OCI-LY7 (cell line): ENCODE measurements around the gene ANKS1A. TPM values are rescaled to one million over a fixed set of nuclear protein-coding genes. Genes with fewer than 3 reads are reported as not detected.

Experiments used
- BruUV-seq: library from RNA; stranded (reverse); fragments of 400-500 nt; replicated peaks from 2 replicates; lab custom pipeline; 2021; lab: Mats Ljungman, UMichigan
- CTCF ChIA-PET: fragments of 300-600 bp; sonication (Branson Sonifier 250); formaldehyde crosslinking; loops from one replicate; lab custom pipeline; 2022; ENCODE audit warnings: antibody characterized with exemption; ENCODE audit not compliant: unreplicated experiment; lab: Charles Lee
- POLR2A ChIA-PET: fragments of 300-600 bp; sonication (Branson Sonifier 250); formaldehyde crosslinking; loops from one replicate; lab custom pipeline; 2022; ENCODE audit warnings: antibody characterized with exemption; lab: Charles Lee
- DNase-seq: peaks from one replicate; pipeline ENCODE4 v3.0.0-alpha.2; 2015; ENCODE audit warnings: low spot score
- H2AFZ ChIP-seq: fragments of 200-600 bp; sonication (generic), shearing (Covaris generic); 2 replicates; pipeline ENCODE4 v1.6.1; 2014; ENCODE audit warnings: mild to moderate bottlenecking, antibody characterized with exemption, low read length, moderate library complexity
- H3K27ac ChIP-seq: fragments of 200-600 bp; sonication (generic); 2 replicates; pipeline ENCODE4 v1.5.1; 2014; ENCODE audit warnings: mixed run types, low read depth, mild to moderate bottlenecking, moderate library complexity, low read length, inconsistent platforms; ENCODE audit not compliant: poor library complexity, severe bottlenecking
- H3K36me3 ChIP-seq: fragments of 200-600 bp; sonication (generic); 2 replicates; pipeline ENCODE4 v1.6.1; 2014; ENCODE audit warnings: mild to moderate bottlenecking, antibody characterized with exemption, low read length, moderate library complexity, mixed read lengths; ENCODE audit not compliant: insufficient read depth
- H3K4me1 ChIP-seq: fragments of 200-600 bp; sonication (generic); 2 replicates; pipeline ENCODE4 v1.5.1; 2014; ENCODE audit warnings: mild to moderate bottlenecking, low read length; ENCODE audit not compliant: insufficient read depth, poor library complexity, severe bottlenecking
- H3K4me2 ChIP-seq: fragments of 200-600 bp; sonication (generic); 2 replicates; pipeline ENCODE4 v1.6.1; 2014; ENCODE audit warnings: mild to moderate bottlenecking, low read length
- H3K4me3 ChIP-seq: fragments of 200-600 bp; sonication (generic); 2 replicates; pipeline ENCODE4 v1.5.1; 2014; ENCODE audit warnings: mild to moderate bottlenecking, low read depth, low read length; ENCODE audit not compliant: poor library complexity, severe bottlenecking
- H3K79me2 ChIP-seq: fragments of 200-600 bp; sonication (generic); 2 replicates; pipeline ENCODE4 v1.6.1; 2016; ENCODE audit warnings: low read depth, mild to moderate bottlenecking, low read length, moderate library complexity, mixed read lengths; ENCODE audit not compliant: insufficient read depth
- H3K9me2 ChIP-seq: fragments of 200-600 bp; sonication (generic); 2 replicates; pipeline ENCODE4 v1.6.1; 2016; ENCODE audit warnings: mild to moderate bottlenecking, low read length, mixed read lengths; ENCODE audit not compliant: insufficient read depth
- H3K9me3 ChIP-seq: fragments of 200-600 bp; sonication (generic); 2 replicates; pipeline ENCODE4 v1.6.1; 2014; ENCODE audit warnings: mild to moderate bottlenecking, mixed run types, low read length, mixed read lengths
- H4K20me1 ChIP-seq: fragments of 200-600 bp; sonication (generic); 2 replicates; pipeline ENCODE4 v1.6.1; 2014; ENCODE audit warnings: mild to moderate bottlenecking, antibody characterized with exemption, low read length, moderate library complexity, mixed read lengths; ENCODE audit not compliant: insufficient read depth
- CTCF ChIP-seq: fragments of 200-600 bp; sonication (generic); conservative IDR thresholded peaks from 2 replicates; pipeline ENCODE4 v1.5.1; 2014; ENCODE audit warnings: mild to moderate bottlenecking, antibody characterized with exemption, low read length, moderate library complexity, mixed read lengths
- EZH2phosphoT487 ChIP-seq: fragments of 200-600 bp; sonication (generic); IDR thresholded peaks from 2 replicates; pipeline ENCODE4 v1.6.1; 2018; ENCODE audit warnings: low read depth, borderline replicate concordance, mild to moderate bottlenecking, mixed run types, antibody characterized with exemption, low read length, moderate library complexity, mixed read lengths
- intact Hi-C: fragments of 100-400 bp; cut with micrococcal nuclease; formaldehyde crosslinking; loops from one replicate; pipeline ENCODE4 v1.10.0; 2022; ENCODE audit not compliant: unreplicated experiment
- total RNA-seq, 2 experiments: library from RNA; depleted of rRNA in 1 of 2; stranded (reverse); fragments of >200 nt in 1 of 2; shearing (Covaris generic) in 1 of 2; gene quantifications; 2 replicates each; pipeline ENCODE4 v1.2.3, GENCODE V29; 2014 to 2022

The ANKS1A gene
- total RNA-seq, 2 experiments from 2014 or later: 7.8 to 13.8 TPM

GRCh38 chr6:34970957-34971356, 81.9 kb downstream of the ANKS1A start:
- POLR2A ChIA-PET: no interaction called here
- TF ChIP-seq CTCF (no peak), EZH2phosphoT487 (no peak)
- H3K9me2 ChIP-seq: no peaks in the 10 kb centered on the region
- no peaks in the 10 kb centered on the region for H3K79me2 ChIP-seq
- CTCF ChIA-PET: no interaction called here
- no peak overlapping the region for H2AFZ ChIP-seq
- H3K4me2 ChIP-seq: no peak overlapping the region
- H3K27ac ChIP-seq: no peak overlapping the region
- no peaks in the 10 kb centered on the region for H3K4me1 ChIP-seq
- DNase-seq: no peak
- no peaks in the 10 kb centered on the region for H4K20me1 ChIP-seq
- no peaks in the 10 kb centered on the region for H3K9me3 ChIP-seq
- intact Hi-C loops: no loop called here
- no peak overlapping the region for H3K4me3 ChIP-seq
- BruUV-seq: no TSS peak
- H3K36me3 ChIP-seq: peaks cover 11% of the 10 kb centered on the region

GRCh38 chr6:34973547-34974248, 84.6 kb downstream of the ANKS1A start:
- ChIA-PET POLR2A (interaction anchor here (0.6 kb wide), 1 partner anchor 262 kb away, joined by 3 read pairs; no protein-coding TSS in a partner anchor), CTCF (interaction anchor here (0.7 kb wide), 1 partner anchor 149 kb away, joined by 9 read pairs; no protein-coding TSS in a partner anchor)
- H3K79me2 ChIP-seq: no peaks in the 10 kb centered on the region
- no peaks in the 10 kb centered on the region for H3K9me3 ChIP-seq
- H3K9me2 ChIP-seq: no peaks in the 10 kb centered on the region
- no peaks in the 10 kb centered on the region for H4K20me1 ChIP-seq
- H2AFZ ChIP-seq: no peak overlapping the region
- peaks cover 11% of the 10 kb centered on the region for H3K36me3 ChIP-seq
- no TSS peak for BruUV-seq
- no peak overlapping the region for H3K4me2 ChIP-seq
- H3K27ac ChIP-seq: no peak overlapping the region
- H3K4me3 ChIP-seq: no peak overlapping the region
- TF ChIP-seq CTCF (0 out of 2 replicates have a peak, but pooled peaks have one; percentile 15), EZH2phosphoT487 (no peak)
- peak; percentile 7 for DNase-seq
- no peaks in the 10 kb centered on the region for H3K4me1 ChIP-seq
- intact Hi-C loops: no loop called here

GRCh38 chr6:34974249-34974642, 85.2 kb downstream of the ANKS1A start:
- no TSS peak for BruUV-seq
- intact Hi-C loops: no loop called here
- TF ChIP-seq EZH2phosphoT487: no peak
- TF ChIP-seq CTCF: no peak
- DNase-seq: no peak
- Histone ChIP-seq H3K9me2 (no peaks in the 10 kb centered on the region), H3K4me3 (no peak overlapping the region), H4K20me1 (no peaks in the 10 kb centered on the region), H3K4me2 (no peak overlapping the region), H3K4me1 (no peaks in the 10 kb centered on the region), H3K79me2 (no peaks in the 10 kb centered on the region), H2AFZ (no peak overlapping the region), H3K9me3 (no peaks in the 10 kb centered on the region), H3K36me3 (peaks cover 11% of the 10 kb centered on the region), H3K27ac (no peak overlapping the region)
- CTCF ChIA-PET: no interaction called here
- POLR2A ChIA-PET: interaction anchor here (2.0 kb wide), 1 partner anchor 25 kb away, joined by 5 read pairs; no protein-coding TSS in a partner anchor
